ENCODE data around the gene PHKG2.

DNA sequence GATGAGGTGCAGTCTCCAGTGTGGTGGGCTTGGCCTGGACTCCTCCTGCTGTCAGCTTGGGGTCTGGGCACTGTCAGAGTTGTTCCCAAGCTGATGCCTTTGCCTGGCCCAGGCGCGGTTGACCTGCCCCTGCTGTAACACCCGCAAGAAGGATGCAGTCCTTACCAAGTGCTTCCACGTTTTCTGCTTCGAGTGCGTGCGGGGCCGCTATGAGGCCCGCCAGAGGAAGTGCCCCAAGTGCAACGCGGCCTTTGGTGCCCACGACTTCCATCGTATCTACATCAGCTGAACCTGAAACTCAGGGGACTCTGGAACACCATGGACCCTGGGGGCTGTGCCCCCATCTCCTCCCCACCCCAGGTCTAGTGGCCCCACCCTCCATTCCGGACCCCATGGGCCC lies 25.6 kb downstream of the PHKG2 start:
- TF ChIP-seq, protein P1, sequence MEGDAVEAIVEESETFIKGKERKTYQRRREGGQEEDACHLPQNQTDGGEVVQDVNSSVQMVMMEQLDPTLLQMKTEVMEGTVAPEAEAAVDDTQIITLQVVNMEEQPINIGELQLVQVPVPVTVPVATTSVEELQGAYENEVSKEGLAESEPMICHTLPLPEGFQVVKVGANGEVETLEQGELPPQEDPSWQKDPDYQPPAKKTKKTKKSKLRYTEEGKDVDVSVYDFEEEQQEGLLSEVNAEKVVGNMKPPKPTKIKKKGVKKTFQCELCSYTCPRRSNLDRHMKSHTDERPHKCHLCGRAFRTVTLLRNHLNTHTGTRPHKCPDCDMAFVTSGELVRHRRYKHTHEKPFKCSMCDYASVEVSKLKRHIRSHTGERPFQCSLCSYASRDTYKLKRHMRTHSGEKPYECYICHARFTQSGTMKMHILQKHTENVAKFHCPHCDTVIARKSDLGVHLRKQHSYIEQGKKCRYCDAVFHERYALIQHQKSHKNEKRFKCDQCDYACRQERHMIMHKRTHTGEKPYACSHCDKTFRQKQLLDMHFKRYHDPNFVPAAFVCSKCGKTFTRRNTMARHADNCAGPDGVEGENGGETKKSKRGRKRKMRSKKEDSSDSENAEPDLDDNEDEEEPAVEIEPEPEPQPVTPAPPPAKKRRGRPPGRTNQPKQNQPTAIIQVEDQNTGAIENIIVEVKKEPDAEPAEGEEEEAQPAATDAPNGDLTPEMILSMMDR (conservative IDR thresholded peaks at IDR 0.05; ENCODE audit: low read depth, low read length), result no peak
- no peak for TF ChIP-seq EZH2 (IDR thresholded peaks at IDR 0.05; ENCODE audit: borderline replicate concordance, low read depth, low read length, poor library complexity, severe bottlenecking)
